GM18909 (cell line): ENCODE measurements around the gene E2F1.

Experiments
- ATAC-seq: cut with Tn5 transposase; IDR thresholded peaks from one replicate; pipeline ENCODE4 v1.9.1; 2021; ENCODE audit warnings: mild to moderate bottlenecking; ENCODE audit not compliant: unreplicated experiment, poor library complexity

E2F1 gene

GRCh38 chr20:33673410-33674293 lies 12.5 kb downstream of the E2F1 start:
- peak; percentile 48 for ATAC-seq

GRCh38 chr20:33673114-33673409 lies 13.1 kb downstream of the E2F1 start:
- no peak for ATAC-seq

GRCh38 chr20:33672426-33673113 lies 13.6 kb downstream of the E2F1 start:
- ATAC-seq = no peak

- no peak for ATAC-seq
Measured at GRCh38 chr20:33671573-33672288, 14.5 kb downstream of the E2F1 start.

GRCh38 chr20:33670715-33671499 lies 15.3 kb downstream of the E2F1 start:
- ATAC-seq = no peak

- ATAC-seq = no peak
Measured at GRCh38 chr20:33669873-33670640, 16.1 kb downstream of the E2F1 start.

DNA sequence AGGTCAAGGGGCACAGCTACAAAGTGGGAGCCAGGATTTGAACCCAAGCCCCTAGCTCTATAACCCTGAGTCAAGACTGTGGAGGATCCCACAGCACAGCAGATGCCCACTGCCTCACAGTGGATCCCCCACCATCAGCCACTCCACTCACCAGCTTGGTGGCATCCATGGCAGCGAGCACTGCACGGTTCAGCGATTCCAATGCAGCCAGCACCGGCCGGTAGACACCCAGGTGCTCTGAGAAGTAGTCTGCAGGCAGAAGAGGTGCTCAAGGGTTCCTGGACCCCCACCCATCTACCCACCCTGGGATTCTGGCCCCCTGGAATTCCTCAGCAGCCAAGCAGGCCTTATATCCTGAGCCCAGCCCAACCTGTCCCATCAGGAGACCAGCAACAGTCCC lies 17.0 kb downstream of the E2F1 start:
- no peak for ATAC-seq

DNA sequence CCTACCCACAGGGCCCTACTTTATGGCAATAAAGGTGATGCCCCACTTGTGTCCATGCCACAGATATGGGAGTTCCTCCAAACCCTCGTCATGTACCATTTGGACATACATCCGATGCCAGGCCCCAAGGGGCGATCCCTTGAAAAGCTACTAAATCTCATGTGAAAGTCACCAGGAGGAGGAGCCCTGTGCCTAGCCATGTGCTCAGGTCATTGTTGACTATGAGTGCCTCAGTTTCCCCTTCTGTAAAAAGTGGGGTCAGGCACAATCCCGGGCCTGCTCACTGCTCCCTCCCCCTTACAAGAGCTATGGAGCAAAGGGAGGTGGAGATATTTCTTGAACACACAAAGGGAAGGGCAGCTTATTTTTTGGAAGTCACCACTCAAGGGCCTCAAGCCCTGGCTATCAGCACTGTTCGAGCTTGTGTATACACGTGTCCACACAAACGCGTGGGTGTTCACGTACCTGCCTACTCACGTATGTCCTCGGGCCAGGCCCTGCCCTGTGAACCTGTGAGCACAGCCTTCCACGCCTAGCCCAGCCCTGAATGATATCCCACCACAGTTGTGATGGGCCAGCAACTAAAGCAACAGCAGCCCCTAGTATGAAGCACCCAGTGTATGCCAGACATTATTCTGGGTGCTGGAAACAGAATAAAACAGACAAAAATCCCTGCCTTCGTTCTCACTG lies 17.6 kb downstream of the E2F1 start:
- ATAC-seq = no peak

GRCh38 chr20:33667676-33668465 lies 18.3 kb downstream of the E2F1 start:
- peak; percentile 27 for ATAC-seq

DNA sequence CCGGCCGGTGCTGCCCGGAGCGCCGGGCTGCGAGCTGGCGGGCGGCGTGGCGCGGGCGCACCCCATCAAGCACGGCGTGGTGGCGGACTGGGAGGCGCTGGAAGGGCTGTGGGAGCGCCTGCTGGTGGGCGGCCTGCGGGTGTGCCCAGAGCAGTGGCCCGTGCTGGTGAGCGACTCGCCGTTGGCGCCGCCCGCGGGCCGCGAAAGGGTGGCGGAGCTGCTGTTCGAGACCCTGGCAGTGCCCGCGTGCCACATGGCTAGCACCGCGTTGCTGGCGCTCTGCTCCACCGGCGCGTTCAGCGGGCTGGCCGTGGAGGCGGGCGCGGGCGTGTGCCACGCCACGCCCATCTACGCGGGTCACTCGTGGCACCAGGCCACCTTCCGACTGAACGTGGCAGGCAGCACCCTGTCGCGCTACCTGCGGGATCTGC lies 18.9 kb downstream of the E2F1 start:
- no peak for ATAC-seq

- ATAC-seq = peak; percentile 76
Measured at GRCh38 chr20:33666293-33667244, 19.6 kb downstream of the E2F1 start, which contains the start of gene ACTL10. Gene ACTL10, plus strand, starts transcription at chr20:33666943. Its CDS starts 555 bp downstream, at chr20:33667498.

- ATAC-seq = no peak
Measured at GRCh38 chr20:33664762-33665144, 21.4 kb downstream of the E2F1 start.

DNA sequence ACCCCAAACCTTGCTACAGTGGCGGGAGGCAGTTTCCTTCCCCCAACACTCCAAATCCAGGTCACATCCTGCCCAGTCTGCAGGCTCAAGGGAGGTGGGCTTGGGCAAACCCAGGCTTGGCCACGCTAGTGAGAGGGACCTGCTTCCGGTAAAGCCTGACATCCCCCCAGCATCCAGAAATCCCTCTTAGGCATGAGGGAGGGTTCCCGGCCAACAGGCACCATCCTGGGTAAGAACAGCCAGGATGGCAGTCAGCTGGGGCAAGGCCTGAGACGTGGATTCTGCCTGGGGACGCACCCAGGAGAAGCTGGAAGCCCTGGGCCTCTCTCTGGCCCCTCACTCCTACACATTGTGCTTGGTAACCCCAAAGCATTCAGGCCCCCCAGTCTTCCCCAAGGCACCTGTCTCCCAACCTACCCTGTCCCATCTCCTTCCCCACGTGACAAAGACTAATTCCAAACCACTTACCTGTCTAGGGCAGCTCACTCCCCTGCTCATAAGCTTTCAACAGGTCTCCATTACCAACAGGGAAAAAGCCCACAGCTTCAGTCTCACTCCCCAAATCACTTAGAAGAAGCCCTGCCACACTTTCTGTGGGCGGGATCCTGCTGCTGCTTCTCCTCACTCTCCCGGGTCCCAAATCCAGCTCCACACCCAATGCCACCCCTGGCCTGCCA lies 22.0 kb downstream of the E2F1 start:
- ATAC-seq = no peak

DNA sequence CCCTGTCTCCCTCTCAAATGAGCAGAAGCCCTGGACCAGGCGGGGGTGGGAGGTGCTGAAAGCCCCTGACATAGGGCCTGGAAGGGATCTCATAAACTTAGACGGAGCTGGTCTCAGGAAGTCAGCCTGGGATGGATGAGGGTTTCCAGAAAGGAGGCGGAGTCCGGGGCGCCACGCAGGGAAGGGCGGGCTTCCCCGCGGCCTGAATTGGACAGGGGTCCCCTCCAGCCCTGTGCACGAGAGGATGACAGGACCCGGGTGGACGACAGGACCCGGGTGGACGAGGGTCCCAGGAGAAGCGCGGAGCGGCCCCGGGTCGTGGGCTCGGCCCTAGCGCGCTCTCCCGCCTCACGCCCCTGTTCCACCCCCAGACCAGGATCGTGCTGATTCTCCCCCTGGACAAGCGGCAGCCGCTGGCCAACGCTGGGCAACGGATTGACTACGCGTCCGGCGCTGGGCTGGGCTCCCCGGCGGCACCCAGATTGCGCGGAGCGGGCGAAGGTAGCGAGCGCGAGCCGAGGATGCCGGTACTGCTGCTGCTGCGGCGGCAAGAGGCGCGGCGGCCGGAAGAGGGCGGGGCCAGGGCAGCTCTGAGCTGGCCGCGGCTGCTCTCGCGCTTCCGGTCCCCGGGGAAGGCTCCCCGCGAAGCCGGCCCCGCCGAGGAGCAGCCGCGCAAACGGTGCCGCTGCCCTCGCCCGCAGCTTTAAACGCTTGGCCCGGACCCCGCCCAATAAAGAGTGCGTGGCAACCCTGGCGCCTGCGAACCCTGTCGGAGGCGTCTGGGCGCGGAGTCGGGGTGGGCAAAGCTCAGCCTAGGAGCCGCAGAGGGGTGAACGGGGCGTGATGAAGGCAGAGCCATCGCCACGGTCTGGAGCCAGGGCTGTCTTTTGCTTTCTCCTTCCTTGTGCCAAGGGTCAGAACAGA lies 22.8 kb downstream of the E2F1 start:
- ATAC-seq = peak; percentile 51

DNA sequence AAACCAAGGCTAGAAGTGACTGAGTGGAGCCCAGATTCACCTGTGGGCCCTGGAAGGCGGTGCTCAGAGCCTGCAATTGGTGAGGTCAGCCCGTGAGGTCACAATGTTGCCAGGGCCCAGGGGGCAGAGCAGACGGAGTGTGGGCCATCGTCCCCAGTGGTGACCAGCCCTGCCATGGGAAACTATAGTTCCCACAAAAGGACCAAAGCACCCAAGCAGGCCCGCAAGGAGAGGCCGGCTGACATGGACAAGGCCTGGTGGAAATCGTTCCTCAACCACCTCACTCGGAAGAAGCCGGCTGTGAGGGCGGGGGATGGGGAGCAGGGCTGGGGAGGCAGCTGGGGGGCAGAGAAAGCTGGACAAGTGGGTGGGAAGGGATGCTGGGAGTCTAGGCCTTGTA lies 24.0 kb downstream of the E2F1 start, which contains the start of gene C20orf144:
Gene C20orf144, plus strand, starts transcription at position 156 of the 400 bp plus-strand sequence. Its CDS starts 19 bp downstream, at position 175.
- no peak for ATAC-seq
